Forelimb muscle (tissue), 1 donor: ENCODE measurements around the gene PDE4B. TPM values are rescaled to one million over a fixed set of nuclear protein-coding genes. Genes with fewer than 3 reads are reported as not detected.

Experiments
- DNase-seq: peaks from one replicate; pipeline ENCODE4 v3.0.0-alpha.2; 2013; ENCODE audit warnings: low read depth
- polyA plus RNA-seq: library from polyadenylated mRNA; unstranded; fragments of 120-200 nt; gene quantifications from one replicate; pipeline ENCODE4 v1.2.1, GENCODE V29; 2013; ENCODE audit not compliant: insufficient read length

PDE4B gene
- polyA plus RNA-seq, 1 donor, result 16.7 TPM

- no peak for DNase-seq
These were observed 543.4 kb downstream of the PDE4B start for GRCh38 chr1:66335859-66336640.

DNA sequence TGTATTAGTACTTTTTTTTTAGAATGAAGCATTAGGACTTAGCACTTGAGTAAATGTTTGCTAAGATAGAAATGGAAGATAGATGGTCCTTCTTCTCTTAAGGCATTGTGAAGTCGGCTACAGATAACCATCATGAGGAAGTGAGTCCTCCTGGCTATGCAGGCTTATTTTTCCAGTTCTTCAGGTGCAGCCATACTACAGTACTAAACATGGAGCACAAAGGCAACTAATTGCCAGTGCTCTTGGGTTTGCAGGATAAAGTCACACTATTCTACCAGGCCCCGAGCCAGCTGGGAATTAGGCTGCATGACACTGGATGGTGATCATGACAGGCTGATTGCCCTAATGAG, 543.9 kb downstream of the PDE4B start:
- no peak for DNase-seq

DNA sequence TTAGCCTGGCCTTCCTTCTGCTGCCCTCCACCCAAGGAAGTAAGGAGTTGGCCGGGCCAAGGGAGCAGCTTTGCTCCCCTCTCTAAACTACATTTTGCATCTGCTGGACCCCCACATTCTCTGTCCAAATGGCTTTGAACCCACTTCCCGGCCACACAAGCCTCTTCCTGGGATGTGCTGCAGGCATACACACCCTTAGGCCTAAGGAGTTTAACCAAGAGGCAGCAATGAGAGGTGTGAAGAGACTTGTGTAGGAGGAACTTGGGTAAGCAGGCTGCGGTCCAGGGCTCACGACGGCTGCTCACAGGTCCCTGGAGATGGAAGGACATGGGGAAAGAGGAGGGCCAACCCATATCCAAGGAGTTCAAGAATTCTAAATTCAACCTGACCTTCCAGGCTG, 544.6 kb downstream of the PDE4B start:
- no peak for DNase-seq

- no peak for DNase-seq
These were observed 547.2 kb downstream of the PDE4B start for GRCh38 chr1:66339944-66340343.

GRCh38 chr1:66341446-66342089, 548.9 kb downstream of the PDE4B start:
- no peak for DNase-seq

- DNase-seq, result no peak
These were observed 550.0 kb downstream of the PDE4B start for GRCh38 chr1:66342707-66343106.

- DNase-seq, result no peak
These were observed 551.1 kb downstream of the PDE4B start for GRCh38 chr1:66343569-66344325.

GRCh38 chr1:66346057-66346795, 553.5 kb downstream of the PDE4B start:
- DNase-seq, result no peak

DNA sequence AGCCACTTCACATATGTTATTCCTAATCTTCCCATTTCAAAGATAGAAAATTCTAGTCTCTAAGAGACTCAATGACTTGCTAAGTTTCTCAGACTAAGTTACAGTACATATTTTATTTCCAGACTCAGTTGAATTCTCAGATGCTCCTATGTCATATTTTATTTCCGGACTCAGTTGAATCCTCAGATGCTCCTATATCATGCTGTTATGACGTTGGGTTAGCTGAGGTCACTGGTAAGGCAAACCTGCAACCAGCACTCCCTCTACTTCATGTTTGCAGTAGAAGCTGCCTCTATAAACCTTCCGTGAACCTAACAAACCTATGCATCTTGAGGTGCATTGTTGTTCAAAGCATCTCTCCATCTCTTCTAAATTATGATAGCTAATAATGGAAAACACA, 554.2 kb downstream of the PDE4B start:
- no peak for DNase-seq

DNA sequence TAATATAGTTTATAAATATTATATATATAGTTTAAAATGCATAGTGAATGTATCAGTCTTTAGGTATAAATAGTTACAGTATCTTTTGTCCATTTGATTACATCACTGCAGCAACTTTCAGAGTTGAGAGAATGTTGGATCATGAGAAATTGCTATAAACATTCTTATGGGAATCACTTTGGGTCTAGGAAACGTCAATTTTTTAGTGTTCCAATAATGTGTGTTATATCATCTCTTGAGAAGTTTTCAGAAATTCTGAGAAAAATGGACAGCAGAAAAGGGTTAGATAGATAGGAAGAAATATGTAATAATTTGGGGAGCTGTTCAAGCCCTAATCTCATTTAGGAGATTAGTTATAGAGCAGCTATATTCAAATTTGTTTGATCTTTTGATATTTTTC, 556.1 kb downstream of the PDE4B start:
- no peak for DNase-seq

DNA sequence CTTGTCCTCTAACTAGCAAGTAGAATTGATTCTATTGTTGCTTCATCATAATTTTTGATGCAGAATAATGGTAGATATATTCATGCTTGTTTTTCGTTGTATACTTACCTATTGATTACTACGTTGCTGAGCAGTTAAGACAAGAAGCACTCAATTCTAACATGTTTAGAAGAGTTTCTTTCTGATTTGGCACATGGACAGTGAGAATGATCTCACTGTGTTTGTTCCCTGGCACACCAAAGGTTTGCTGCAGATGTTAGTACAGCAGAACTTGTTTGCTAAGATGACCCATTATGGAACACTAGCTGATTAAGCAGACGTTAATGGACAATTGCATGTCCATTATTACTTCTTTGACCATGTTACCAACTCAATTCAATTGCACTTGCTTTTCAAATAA, 556.5 kb downstream of the PDE4B start:
- no peak for DNase-seq

GRCh38 chr1:66350001-66350547, 557.4 kb downstream of the PDE4B start:
- DNase-seq, result no peak

DNA sequence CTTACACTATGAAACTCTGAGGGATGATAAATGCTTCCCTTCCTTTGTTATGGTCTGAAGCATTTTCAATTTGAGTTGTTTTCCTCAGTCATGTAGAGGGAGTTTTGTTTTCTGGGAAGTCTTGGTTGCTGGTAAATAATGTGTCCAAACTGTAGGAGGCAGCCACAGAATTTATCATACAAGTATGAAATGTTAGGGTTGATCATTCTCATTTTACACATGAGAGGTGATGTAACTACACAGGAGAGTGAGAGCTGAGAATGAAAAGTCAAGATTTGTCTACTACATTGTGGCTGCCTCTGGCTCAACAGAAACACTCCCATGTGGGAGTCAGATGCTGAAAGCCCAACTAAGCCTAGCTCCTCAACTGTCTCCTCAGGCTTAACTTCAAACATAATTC, 558.8 kb downstream of the PDE4B start:
- DNase-seq, result no peak

- no peak for DNase-seq
These were observed 559.2 kb downstream of the PDE4B start for GRCh38 chr1:66351913-66352312.

DNA sequence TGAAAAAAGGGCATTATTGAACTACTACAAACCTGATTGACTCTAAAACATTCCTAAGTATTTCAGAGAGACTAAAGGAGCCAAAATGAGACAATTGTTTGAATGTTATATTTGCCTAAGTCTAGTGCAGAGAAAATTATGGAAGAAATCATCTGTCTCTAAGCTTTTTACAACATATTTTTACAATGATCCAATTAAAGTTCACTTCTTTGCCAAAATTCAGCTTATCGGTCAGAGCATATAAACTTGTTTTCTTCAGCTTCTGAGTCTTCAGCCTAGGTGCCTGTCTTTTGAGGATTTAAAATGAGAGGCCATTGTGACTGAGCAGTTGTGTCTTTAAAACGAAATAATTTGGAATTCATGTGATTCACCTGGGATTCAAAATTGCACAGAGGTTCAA, 560.1 kb downstream of the PDE4B start:
- DNase-seq, result no peak

DNA sequence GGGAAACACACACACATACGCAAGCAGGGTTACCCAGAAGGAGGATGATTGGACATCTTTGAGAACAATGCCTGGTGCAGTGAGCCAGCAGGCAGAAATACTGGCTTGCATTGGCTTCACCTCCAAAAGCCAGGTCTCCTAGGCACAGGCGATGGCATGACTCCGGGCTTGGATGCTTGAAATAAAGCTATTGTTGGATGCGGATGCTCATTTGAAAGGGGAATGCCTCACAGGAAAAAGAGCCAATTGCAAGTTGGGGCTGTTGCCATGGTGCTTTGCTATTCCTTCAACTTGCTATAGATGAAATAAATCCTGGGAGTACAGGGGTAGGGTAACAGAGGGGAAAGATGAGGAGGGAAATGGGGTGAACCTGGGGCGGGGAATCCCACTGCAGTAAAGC, 560.6 kb downstream of the PDE4B start:
- no peak for DNase-seq

- DNase-seq, result no peak
These were observed 561.9 kb downstream of the PDE4B start for GRCh38 chr1:66354311-66355201.

DNA sequence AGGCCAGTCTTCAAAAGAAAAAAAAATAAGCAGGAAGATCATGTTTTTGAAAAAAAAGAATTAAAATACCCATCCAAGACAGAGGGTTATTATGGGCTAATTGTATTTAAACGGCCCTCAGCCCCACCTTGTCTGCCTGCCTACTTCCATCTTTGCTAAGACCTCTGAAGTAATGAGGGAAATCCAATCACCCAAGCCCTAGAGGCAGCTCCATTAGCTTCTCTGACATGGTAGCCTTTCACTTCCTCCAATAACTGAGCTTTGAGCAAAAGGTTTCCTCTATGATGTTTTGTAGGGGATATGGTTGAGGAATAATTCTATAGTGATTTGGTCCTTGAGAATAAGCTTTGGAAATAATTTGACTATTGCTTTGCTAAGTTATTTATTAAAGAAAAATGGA, 563.1 kb downstream of the PDE4B start:
- DNase-seq, result no peak

DNA sequence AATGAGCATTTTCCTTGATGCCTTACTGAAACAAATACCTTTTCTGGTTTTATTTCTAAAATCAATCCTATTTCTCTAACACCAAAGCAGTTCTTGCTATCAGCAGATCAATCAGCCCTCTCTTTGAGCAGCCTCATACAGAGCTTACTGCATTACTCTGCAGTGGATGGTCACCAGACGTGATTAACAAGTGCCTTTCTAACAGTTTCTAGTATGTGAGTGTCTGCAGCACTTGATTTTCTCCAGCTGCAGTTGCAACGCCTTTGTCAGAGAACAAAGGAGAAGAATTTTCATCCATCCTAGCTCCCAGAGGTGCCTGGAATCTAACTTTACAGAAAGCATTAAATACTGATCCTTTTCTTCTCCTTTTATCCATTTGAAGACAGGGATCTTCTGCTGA, 563.9 kb downstream of the PDE4B start:
- DNase-seq, result no peak

DNA sequence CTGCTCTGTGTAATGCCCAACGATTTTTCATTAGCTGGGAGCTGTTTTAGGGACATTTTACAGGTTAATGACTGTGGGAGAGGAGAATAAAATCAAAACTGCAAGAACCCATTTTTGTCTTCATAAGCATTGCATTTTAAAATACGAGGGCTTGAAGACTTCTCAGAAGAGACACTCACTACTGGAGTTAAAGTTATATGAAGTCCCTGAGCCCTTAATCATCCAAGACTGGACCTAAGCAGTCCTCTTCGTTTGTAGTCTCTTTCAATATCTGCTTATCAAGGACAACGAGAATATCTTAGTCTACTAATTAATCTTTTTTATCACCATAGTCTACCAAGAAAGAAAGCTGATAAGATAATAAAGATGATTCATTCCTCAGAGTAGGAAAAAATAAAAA, 564.3 kb downstream of the PDE4B start:
- no peak for DNase-seq
